MM.1S (cell line): ENCODE data around the gene ATL2.

Source experiments
- CTCF ChIP-seq: fragments of 300-600 bp; sonication (generic); IDR thresholded peaks from 2 replicates; pipeline ENCODE4 v1.5.1; 2016; ENCODE audit warnings: antibody characterized with exemption, low read length, mixed read lengths
- EZH2 ChIP-seq: fragments of 300-600 bp; sonication (generic); optimal IDR thresholded peaks from 2 replicates; pipeline ENCODE3; 2017; ENCODE audit warnings: low read depth, mild to moderate bottlenecking, antibody characterized with exemption, low read length, mixed read lengths

GRCh38 chr2:38268691-38269327, 108.3 kb downstream of the ATL2 start:
- no peak for TF ChIP-seq CTCF
- no peak for TF ChIP-seq EZH2
